Stimulated activated CD8-positive, alpha-beta memory T cell treated with anti-CD3 and anti-CD28 coated beads, Interleukin-15, amount 100 ng/mL, for 48 hours (primary cell): ENCODE data around the gene PKHD1.
"Not testable (repeated sequence)": the region's sequence is repeated elsewhere in the genome, so short reads cannot be mapped to it uniquely, and the experiment has no call there.

Source experiments
- DNase-seq, 2 donors: peaks; one replicate each; pipeline ENCODE4 v3.0.0-alpha.2; 2020; ENCODE audit warnings: low read depth in 2 of 2

PKHD1 gene

DNA sequence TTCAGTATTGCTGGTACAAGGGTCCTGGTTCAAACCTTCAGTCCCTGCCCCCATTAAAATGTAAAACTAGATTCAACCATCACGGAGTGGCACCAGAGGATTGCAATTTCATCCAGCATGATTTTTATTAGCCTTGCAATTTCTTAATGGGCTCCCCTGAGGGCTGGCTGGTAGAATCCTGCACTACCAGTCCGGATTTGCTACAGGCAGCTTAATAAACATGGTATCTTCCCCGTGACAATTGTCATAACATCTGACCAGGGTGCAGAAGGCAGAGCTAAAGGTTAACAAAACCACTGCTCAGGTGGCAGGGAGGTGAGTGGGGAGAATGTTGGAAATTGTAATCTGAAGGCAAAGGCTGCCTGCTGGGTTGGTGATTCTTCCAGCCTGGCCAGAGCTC lies 94.5 kb downstream of the PKHD1 start:
- DNase-seq = no peak

DNA sequence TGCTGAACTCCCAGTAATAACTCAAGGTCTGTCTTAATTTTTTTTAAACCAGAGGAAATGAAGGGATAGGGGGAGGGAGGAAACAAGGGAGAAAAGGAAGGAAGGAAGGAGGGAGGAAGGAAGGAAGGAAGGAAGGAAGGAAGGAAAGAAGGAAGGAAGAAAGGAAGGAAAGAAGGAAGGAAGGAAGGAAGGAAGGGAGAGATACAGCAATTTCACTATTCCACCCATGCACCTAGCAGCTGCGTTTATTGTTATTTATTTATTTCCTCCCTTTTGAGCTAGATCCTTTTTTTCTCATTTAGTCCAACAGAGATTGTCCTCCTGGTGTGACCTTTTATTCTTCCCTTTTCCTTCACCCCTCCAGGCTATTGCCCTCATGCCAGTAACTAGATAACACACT lies 97.6 kb downstream of the PKHD1 start:
- DNase-seq = no peak

DNA sequence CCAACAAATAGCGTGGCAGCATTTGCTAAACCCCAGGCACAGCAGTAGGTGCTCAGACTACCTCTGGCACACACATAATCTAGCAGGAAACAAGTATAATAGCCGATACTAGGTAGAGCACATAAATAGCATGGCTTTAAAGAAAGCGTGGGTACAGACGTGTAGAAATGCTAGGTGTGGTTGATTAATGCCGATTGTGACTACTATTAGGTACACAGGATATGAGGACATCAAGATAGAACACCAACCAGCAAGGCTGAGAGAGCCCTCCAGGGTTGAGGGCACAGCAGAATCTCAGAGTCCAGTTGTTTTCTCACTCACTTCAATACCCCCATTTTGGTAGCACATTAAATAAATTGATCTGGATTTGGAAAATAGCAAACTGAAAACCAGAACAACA lies 100.5 kb downstream of the PKHD1 start:
- no peak for DNase-seq

DNA sequence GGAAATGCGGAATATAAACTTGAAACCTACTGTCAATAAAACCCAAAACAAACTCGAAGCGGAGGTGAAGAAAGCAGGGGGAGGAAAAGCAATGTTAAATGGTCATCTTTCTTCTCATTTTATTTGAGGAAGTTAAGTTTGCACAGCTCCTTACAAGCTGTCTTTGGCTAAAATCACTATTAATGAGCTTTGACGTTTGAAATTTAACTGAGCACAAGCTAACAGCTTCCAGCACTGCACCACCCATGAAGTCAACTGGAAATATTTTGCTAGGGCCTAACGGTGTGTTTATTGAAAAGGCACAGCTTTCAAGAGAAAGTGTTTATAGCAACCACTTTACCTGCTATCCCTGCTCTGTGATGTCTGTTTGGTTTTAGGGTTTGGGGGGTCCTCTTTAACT lies 103.8 kb downstream of the PKHD1 start:
- DNase-seq = no peak

DNA sequence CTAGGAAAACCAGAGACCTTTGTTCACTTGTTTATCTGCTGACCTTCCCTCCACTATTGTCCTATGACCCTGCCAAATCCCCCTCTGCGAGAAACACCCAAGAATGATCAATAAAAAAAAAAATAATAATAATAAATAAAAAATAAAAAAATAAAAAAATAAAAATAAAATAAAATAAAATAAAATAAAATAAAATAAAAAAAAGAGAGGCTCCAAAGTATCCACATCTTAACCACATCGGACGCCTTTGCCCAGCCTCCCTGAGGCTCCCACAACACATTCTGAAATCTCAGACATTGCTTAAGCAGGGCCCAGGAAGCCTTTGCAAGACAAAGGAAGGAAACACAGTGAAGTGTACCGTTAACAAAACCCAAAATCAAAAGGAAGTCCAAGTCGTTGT lies 104.7 kb downstream of the PKHD1 start:
- DNase-seq = not testable (repeated sequence)

DNA sequence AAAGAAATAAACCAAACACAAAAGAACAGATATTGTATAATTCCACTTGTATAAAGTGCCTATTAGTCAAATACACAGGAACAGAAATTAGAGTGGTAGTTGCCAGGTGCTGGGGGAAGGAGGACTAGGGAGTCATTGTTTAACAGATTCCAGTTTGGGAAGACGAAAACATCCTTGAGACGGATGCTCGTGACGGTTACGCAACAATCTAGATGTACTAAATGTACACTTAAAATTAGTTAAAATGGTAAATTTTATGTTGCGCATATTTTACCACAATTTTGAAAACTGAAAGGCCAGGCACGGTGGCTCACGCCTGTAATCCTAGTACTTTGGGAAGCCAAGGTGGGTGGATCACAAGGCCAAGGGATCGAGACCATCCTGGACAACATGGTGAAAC lies 111.0 kb downstream of the PKHD1 start:
- DNase-seq = no peak

DNA sequence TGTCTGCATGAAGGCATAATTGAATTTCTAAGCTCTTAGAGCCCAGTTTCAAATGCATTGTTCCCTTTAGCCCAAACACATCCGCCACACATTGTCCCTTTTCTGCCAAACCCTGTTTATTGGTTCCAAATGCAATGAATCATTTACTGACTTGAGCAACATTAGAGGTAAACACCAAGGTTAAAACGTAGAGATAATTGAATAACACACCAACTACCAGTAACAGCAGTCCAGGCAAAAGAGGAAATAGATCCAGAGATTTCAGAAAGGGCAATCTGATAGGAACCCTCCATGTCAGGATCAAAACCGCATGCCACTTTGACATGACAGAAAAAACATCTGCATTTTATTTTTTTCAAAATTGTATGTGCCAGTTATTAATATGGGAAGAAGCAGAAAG lies 114.8 kb downstream of the PKHD1 start:
- no peak for DNase-seq

DNA sequence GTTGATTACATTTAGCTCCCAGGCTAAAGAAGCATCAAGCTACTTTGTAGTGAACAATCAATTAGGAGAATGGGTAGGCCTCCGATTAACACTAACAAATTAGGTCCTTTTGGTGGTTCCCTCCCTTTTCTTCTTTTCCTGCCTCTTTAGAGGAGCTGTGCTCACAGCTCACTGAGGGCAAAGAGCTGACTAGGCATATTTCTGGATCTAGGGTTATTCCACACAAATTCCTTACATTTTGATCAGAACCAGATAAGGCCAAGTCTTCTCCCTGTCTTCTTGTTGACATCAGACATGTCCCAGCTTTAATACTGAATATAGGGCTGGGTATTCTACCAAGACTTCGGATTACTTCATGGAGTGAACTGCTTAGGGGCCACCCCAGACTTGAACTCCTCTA lies 119.1 kb downstream of the PKHD1 start:
- no peak for DNase-seq

DNA sequence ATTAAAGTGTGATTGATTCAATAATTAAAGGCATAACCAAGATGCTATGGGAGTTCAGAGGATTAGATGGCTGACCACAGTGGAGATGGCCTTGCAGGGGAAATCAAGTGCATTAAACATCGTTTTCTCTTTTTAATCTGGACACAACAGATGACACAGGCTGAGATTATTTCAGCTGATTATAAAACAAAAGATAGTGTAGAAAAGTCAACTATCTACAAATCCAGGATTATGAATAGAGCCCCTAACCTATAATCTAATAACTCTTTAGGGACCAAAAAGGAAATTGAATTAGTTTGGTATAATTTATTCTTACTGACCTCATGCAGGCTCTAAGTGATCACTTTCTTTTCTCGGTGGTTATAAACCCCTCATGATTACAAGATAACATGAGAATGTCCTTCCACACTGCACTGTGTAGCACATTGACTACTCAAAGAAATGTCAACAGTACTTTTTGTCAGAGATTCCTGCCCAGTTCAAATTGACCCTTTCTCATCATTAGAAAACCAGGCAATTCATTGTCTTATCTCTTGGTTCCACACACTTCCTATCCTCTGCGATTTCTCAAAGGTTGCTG lies 122.1 kb downstream of the PKHD1 start:
- DNase-seq = no peak

DNA sequence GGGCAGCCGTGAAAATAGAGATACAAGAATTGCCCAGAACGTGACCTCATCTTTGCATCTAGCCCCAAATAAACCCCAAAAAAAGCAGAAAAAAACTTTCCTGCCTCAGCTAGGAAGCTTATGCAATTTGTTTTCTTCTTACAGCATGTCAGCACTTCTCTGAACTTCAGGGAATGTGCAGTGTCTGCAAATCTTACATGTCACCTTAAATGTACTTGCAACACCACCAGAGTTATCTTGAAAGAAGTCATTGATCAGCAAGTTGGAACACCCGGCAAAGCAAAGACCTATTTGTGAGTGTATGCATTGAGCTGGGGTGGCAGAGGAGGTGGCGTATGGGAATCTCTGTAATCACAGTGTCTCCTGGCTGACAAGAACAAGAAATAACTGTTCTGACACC lies 123.4 kb downstream of the PKHD1 start:
- DNase-seq = no peak

DNA sequence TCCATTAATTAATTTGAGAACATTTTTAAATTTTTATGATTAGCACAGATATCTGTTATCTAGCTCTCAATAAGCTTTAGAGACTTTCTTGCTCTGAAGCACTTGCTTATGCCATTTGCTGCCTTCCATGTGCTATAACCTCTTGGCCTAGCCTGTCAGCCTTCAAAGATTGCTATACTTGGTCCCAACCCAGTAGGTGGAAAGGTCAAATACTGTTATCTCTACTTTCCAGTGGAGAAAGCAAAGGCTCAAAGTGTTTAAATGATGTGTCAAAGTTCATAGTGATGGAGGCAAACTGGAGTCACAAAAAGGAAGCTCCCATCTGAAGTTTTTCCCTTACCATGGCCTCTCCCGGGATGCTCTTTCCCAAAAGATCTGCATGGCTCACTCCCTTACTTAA lies 125.1 kb downstream of the PKHD1 start:
- no peak for DNase-seq

DNA sequence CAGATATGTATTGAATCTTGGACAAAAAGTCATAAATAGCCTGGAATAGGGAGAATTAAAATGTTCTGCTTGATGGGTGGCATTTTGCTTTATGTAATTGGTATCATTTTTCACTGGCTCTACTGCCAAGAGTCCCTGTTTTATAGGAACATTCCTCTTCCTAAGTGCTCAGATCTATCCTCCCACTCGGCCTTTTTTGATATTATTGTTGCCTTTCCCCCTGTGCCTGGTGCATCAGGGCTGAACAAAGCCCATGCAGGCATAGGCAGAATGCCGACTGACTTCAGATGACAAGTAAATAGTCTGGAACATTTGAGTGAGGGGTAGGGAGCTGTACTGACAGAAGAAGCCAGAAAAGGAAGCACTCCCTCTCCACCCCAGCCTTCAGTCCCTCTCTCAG lies 127.0 kb downstream of the PKHD1 start:
- no peak for DNase-seq

DNA sequence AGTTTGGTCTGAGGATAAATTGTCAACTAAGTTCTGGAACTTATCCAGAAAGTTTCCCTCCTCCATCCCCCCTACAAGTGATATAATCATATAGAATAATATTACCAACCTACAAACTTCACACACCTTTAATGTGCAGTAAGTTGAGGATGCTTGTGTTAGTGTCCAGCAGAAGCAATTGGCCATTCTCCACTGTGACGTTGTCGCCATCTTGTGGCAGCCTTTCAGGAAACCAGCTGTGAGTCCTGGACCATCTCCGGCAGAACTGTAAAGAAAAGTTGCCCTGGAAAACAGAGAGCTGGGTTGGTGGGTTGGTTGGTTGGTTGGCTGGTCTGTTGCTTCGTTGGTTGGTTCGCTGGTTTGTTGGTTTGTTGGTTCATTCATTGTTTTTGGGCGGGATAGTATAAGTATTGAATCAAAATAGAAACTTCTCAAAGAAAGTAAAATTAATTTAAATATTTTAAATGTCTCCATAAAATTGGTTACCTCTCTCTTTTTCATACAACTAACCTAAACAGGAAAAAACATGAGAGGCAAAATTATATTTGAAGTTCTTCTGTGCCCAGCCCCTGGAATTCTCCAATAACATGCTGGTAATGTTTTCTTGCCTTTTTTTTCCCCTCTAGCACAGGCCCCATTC lies 127.5 kb downstream of the PKHD1 start:
- DNase-seq = peak; percentile 4 to 8

DNA sequence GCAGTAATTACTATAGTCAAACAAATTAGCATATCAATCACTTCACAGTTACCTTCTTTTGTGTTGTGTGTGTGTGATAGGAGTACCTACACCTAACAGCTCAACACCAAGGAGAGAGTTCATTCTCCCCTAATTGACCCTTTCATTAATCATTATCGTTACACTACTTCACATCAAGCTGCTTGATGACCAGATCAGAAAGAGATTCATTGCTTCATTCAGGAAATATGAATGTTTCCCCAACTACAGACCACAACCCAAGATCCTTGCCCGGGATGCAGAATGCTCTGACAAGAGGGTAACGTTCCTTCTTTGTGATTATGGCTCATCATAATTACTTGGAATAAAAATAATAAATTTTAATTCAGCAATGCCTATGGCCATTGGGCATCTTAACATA lies 132.7 kb downstream of the PKHD1 start:
- no peak for DNase-seq

DNA sequence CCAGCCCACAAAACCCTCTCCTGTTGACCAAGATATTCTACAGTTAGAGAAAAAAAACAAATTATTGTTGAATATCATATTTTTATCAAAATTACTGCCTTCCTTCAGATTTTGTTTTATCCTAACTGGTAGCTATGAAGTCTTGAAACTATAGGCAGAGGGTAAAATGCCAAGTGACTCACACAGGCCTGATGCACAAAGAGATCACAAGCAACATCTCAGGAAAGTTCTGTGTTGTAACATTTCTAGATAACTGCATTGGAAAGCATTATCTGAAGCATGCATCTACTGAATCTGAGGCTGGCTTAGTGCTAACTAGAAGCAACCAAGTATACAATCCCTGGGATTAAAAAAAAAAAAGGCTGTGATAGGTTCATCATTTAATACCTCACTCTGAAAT lies 134.2 kb downstream of the PKHD1 start:
- DNase-seq = no peak

DNA sequence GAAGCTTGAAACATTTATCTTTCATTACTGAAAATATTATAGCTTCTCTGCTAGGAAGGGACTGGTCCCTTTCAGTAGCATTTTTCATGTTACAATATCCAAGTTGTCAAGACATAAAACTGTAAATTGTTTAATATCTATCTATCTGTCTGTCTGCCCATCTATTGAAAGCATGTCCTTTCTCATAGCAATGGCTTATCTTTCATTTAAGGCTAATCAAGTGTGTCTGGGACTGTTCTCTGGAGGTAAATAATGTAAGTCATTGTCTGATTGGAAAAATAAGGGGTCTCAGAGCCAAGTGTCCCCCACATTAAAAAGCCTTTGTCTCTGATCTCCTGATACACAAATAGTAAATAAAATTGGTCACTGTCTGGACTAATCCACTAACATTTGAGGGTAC lies 135.5 kb downstream of the PKHD1 start:
- no peak for DNase-seq

DNA sequence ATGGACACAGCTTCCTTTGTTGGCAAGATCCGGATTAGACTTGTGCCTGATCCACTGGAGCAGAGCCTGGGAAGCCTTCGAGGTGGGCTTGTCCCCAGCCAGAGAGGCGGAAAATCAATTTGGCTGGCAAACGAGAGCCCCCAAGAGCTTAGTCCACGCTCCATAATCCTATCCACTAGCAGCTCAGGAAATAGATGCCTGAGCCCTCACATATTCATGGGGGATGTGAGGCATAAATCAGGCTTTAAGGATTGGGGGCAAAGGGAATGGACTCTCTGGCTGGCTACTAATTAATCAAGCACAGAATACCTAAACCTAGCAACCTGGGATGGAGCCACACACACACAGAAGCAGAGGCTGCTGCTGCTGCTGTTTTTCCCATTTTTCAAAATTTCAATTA lies 137.9 kb downstream of the PKHD1 start:
- no peak for DNase-seq

DNA sequence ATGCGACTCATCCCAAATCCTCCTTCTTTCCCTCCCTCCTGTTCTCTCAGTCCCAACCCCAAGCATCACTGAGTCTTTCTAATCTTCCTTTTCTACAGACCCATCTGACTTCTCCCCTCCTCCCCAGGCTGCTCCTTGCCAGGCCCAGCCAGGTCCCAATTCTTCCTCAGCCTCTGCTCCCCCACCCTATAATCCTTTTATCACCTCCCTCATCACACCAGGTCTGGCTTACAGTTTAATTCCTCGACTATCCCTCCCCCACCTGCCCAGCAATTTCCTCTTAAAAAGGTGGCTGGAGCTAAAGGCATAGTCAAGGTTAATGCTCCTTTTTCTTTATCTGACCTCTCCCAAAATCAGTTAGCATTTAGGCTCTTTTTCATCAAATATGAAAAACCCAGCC lies 147.7 kb downstream of the PKHD1 start:
- not testable (repeated sequence) for DNase-seq

DNA sequence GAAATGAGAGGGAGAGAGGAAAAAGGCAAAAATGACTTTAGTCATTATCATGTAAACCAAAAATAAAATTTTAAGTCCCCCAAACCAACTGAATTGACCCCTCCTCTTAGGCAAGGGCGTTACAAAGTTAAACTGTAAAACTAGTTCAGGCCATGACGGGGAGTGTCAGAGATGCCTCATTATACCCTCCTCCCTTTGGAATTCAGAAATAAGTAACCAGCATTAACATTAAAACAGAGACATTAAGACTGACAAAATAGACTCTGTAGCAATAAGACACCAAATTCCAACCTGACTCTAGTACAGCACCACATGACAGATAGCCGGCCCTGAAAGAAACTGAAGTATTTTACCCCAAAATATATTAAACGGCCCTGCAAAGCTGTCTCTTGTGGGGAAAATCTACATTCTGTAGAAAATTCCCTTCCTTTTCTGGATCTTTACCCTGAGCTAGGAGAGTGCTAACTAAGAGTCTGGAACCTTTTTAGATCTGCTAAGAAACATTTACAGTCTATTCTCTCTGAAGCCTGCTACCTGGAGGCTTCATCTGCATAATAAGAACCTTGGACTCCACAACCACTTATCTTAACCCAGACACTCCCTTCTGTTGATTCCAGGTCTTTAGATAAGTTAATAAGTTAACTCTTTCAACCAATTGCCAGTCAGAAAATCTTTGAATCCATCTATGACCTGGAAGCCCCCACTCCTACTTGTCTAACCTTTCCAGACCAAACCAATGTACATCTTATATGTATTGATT lies 150.7 kb downstream of the PKHD1 start:
- no peak for DNase-seq

DNA sequence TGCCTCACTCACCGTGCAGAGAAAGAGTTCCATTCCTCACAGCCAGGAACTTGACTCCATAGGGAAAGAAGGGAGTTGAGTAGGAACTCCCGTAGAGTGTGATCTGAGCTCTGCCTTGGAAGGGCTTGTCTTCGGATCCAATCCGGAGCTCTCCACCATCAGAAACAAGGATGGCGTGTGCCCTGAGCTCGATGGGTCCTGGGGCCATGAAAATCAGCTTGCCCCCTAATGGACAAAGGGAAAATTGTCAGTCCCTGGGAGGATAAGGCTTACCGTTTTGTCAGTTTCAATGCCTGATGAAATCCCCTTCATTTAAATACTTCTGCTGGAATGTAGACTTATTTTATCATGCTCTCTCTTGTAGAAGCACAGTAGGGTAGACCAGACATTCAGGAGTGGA lies 153.3 kb downstream of the PKHD1 start:
- no peak for DNase-seq

DNA sequence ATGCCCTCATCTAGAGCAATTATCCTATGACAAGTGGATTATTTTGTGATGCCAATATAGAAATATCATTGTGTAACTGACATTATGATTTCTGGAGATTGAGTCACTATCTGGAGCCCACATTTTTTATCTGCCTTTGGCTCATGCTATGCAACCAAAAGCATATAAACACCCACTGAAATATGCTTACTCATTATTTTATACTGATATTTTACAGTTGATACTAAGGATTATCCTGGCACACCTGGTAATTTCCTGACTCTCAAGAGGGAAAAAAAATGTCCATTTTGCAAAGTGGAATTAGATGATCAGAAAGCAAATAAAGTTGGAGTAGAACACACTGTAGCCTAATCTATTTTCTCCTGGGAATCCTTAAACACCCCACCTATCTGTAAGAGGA lies 154.5 kb downstream of the PKHD1 start:
- no peak for DNase-seq

DNA sequence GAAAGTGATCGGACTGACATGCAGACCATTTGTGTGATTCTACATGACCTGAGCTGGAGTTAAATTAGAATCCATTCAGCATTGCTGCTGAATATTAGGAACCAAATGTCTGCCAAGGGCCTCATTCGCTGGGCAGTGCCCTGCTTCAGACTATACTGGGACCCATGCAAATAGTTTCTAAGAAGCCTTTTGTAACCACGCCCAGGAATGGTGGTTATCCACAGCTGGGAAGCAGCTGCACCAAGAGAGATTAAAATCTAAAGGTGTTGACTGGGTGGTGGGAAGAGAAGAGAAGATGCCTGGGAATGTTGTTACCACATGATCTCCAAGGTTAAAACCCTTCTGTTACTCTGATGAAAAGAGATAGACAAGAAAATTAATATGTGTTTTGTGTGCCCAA lies 156.8 kb downstream of the PKHD1 start:
- no peak for DNase-seq

DNA sequence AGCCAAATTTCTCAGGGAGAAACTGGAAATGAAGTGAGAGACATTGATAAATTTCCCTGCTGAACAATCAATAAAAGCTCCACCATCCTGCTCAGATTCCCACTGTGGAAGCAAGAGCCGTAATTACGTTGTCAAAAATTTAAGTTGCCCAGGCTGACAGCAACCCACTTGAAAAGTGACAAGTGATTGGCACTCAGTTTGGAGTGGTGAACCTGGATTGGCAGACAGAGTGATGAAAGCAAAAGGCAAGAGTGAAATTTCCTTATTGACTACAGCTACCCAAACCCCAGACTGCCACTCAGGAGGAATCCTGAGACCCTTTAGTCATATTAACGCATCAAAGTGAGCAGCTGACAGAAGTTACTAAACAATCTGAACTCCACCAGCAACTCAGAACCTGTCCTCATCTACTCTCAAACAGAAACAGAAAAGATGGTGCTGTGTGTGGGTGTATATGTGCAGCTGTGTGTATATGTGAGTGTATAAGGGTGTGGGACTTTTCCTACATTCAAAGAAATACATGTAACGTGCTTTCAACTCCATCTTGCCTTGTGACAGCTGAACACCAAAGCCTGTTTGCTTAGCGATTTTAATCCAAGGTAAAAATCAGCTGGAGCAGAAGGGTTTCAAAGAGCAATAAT lies 157.4 kb downstream of the PKHD1 start:
- DNase-seq = no peak
